HPDE6-E6E7 (cell line): ENCODE data around the gene CDKAL1.

Experiments used
- DNase-seq: peaks from one replicate; pipeline ENCODE4 v3.0.0; 2011; ENCODE audit warnings: missing footprints; ENCODE audit errors: extremely low spot score

The CDKAL1 gene

DNA sequence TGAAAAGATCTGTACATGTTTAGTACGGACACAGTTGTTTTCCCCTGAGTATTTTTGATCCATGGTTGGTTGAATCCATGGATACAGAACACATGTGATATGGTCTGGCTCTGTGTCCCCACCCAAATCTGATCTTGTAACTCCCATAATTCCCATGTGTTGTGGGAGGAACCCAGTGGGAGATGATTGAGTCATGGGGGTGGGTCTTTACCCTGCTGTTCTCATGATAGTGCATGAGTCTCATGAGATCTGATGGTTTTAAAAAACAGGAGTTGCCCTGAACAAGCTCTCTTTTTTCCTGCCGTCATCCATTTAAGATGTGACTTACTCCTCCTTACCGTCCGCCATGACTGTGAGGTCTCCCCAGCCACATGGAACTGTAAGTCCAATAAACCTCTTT, 139.2 kb downstream of the CDKAL1 start:
- no peak for DNase-seq

DNA sequence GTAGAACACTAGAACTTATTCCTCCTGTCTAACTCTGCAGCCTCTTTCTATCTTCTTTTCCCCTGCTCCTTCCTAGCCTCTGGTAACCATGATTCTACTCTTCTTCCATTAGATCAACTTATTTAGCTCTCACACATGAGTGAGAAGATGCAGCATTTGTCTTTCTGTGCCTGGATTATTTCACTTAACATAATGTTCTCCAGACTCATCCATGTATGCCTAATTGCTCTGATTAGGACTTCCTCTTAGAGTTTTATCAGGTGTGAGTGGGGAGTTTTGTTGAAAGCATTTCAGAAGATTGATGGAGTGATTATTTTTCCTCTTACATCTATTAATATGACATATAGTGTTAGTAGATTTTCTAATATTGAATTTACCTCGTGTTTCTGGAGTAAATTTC, 140.4 kb downstream of the CDKAL1 start:
- no peak for DNase-seq

DNA sequence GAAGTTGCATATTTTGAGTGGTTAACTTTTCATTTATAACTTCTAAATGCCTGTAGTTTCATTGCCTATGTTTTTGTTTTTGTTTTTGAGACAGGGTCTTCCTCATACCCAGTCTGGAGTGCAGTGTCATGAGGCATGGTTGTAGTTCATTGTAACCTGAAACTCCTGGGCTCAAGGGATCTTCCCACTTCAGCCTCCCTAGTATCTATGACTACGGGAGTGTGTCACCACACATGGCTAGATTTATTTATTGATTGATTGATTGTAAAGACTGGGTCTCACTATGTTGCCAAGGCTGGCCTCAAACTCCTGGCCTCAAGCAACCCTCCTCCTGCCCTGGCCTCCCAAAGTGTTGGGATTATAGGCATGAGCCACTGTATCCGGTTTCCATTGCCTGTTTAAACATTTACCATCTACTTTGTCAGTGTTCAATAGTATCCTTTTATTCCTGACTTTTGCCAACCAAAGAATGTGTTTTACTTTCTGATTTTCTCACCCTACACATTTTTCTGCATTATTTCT, 144.6 kb downstream of the CDKAL1 start:
- no peak for DNase-seq

DNA sequence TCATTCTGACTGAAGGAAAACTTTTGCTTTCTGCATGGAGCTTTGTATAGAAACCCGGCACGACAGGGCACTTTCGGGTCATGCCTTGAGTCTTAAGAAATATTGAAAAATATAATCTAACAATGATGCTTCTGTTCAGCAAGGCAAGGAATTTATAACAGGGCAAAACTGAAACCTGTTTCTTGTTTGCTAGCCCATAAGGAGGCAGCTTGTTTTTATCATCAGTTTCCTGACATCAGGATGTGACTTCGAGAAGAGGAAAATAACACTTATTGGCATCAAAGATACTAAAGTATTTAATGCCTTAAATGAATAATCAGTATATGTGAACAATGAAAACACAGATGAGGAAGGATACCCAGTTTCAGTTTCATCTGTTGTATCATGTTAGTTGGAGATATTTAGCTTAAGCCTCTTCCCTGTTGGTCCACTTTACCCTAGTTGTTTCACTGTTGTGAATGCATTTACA, 146.5 kb downstream of the CDKAL1 start:
- no peak for DNase-seq

DNA sequence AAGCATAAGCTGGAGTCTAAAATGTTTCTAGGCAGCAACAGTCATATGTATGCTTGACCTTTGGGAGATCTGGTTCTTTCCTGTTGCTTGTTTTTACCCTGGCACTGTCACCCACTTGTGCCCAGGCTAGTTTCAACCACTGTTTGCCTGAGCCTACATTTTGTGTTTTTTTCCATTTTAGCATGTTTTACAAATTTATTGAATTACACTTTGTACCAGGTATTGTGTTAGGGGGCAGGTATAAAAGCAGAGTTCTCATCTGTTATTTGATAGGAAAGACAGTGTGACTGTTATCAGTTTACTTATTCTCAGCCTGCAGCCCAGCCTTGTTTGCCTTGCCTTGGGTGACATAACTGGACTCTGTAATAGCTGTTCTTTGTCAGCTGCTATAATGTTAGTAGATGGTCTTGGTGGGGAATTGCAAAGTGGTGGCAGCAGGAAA, 147.0 kb downstream of the CDKAL1 start:
- DNase-seq = no peak

DNA sequence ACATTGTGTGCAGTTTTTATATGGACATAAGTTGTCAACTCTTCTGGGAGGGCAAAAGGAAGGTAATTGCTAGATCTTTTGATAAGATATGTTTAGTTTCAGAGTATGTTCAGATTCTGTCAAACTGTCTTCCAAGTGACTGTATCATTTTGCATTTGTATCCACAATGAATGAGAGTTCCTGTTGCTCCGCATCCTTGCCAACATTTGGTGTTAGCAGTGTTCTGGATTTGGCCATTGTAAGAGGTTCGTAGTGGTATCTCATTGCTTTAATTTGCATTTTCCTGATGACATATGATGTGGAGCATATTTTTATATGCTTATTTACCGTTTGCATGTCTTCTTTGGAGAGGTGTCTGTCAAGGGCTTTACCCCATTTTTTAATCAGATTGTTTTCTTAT, 150.2 kb downstream of the CDKAL1 start:
- DNase-seq = no peak

DNA sequence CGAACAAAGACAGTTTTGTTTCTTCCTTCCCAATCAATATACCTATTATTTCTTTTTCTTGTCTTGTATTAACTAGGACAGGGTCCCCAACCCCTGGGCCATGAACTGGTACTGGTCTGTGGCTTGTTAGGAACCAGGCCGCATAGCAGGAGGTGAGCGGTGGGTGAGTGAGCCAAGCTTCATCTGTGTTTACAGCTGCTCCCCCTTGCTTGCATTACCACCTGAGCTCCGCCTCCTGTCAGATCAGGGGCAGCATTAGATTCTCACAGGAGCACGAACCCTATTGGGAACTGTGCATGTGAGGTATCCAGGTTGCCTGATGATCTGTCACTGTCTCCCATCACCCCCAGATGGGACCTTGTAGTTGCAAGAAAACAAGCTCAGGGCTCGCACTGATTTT, 151.9 kb downstream of the CDKAL1 start:
- DNase-seq = no peak

DNA sequence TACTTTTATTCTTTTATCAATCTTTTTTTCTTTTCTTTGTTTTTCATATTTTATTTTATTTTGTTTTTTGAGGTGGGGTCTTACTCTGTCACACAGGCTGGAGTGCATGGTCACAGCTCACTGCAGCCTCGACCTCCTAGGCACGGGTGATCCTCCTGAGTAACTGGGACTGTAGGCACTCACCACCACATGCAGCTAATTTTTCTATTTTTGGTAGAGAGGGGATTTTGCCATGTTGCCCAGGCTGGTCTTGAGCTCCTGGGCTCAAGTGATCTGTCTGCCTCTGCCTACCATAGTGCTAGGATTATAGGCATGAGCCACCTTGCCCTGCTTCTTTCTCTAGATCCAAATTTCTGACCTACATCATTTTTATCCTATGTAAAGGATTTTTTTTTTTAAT, 153.2 kb downstream of the CDKAL1 start:
- no peak for DNase-seq

DNA sequence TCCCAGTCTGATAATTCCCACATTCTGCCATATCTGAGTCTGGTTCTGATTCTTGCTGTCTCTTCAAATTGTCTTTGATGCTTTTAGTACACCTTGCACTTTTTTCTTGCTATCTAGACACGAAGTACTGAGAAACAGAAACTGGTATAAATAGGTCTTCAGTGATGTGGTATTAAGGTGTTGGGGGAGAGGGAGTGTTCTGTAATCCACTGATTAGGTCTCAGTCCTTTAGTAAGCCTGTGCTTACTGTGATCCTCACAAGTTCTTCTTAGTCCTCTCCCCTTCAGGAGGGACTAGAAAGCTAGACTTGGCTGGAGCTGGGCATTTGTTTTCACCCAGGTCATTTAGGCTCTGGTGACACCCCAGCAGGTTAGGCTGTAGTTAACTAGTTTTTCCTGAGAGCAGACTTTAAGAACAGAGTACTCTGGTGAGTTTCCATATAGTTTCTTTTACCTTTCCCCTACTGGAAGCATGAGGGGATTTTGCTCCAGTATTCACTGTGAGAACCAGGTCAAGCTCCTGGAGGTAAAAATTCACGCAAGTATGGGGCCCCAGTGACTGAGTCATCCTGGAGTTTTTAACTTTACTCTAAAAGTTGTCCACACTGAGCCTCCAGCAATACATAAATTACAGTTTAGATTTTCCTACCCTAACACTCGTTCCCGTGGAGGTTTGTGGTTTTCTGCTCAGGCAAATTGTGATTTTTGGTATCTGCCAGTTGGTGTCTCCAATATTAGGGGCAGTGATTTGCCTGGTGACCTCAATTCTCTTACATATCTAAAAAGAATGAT, 154.6 kb downstream of the CDKAL1 start:
- DNase-seq = no peak

DNA sequence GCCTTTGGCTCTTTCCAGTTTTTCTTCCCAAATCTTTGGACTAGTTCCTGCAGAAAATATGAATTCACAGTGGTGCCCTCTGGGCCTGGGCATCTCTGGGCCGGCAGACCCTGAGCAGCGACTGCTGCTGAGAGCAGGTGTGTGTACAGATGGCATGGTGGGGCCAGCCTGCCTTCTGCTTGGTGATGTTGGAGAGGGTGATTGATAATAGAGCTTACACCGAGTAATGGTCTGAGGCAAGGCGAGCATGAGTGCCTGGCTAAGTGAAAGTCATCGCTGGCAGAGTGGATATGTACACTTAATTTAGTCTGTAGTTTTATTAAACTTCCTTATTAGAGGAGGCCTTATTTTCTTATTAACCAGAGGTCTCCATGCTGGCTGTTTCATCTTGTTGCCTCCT, 156.9 kb downstream of the CDKAL1 start:
- no peak for DNase-seq

DNA sequence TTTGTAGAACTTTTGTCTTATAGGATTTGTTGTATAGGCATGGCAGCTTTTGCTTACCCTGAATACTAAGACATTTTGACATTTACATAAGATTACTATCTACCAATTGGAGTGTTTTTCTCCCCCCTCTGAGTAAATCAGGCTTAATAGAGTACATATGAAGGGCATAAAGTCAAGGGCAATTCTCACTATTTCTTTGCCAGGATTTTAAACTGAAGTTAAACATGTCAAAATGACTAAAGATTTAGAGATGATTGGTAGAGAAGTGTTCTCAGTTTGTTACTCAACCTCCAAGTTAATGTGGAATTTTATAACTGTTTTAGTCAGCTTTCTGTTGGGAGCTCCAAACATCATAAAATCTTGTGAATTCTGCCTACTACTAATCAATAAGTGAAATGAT, 157.8 kb downstream of the CDKAL1 start:
- no peak for DNase-seq

DNA sequence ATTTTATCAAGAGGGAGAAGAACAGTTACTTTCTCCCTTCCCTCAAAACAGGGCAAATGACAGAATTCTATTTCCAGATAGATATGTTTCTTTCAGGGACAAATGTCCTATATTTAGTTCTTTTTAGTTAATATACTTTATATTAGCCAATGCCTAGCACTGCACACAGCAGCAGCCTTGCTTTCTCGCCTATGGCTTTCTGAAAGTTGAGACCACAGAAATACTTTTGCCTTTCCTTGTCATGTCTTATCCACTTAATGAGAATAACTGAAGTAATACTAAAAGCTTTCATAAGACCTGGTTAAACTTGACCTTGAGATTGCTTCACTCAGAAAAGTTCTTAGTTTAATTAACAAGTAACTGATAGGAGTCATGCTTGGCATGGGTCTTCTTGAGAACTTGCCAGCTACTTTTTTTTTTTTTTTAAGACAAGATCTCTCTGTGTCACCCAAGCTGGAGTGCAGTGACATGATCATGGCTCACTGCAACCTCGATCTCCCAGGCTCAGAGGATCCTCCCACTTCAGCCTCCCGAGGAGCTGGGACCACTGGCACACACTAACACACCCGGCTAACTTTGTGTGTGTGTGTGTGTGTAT, 159.3 kb downstream of the CDKAL1 start:
- DNase-seq = no peak

DNA sequence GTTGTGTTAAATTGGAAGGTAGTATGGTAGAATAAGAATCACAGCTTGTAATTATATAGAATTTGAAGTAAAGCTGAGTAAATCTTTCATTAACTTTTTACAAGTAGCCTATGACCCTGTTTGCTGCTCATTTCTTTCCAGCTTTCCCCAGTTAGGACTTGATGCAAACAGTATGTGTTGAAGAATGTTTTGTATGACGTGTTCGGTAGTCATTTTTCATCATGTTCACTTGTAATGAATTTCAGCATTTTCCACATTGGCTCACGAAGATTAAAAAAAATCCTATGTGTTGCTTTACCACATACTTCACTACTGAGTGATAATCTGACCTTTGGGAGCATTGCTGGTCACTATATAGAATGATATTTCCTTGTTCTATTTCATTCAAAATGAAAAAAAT, 162.4 kb downstream of the CDKAL1 start:
- DNase-seq = no peak

DNA sequence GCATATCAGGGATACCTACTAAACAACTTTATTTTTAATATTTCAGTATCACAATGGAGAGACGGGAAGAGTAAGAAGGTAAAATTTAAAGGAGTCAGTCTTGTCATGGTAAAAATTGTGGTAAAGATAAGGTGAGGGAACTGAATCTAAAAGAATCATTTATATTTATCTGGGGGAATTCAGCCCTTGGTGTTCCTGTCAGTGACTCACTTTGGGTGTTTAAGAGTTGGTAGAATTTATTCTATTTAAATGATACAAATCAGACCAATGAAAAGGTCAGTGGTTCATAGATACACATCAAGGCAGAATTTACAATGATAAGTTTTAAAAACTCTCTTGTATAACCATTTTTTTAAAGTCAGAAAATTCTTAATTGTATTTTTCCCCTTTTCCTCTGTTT, 164.4 kb downstream of the CDKAL1 start:
- DNase-seq = no peak

DNA sequence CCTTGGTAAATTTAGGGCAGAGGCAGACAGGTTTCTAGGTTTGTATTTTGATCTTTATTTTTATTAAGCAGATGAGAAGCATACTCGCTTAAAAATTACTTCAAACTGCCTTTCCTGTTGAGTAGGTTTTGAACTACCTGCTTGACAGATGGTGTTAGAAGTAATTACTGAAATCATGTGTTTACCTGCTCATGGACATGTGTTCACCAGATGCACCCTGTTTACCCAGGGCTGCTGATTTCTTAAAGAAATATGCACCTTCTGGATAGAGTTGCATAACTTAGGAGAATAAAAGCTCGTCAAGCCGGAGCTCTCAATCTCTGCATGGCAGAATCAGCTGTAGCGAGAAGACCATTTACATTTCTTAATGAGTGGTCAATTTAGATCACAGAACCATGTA, 165.1 kb downstream of the CDKAL1 start:
- DNase-seq = peak; percentile 31

DNA sequence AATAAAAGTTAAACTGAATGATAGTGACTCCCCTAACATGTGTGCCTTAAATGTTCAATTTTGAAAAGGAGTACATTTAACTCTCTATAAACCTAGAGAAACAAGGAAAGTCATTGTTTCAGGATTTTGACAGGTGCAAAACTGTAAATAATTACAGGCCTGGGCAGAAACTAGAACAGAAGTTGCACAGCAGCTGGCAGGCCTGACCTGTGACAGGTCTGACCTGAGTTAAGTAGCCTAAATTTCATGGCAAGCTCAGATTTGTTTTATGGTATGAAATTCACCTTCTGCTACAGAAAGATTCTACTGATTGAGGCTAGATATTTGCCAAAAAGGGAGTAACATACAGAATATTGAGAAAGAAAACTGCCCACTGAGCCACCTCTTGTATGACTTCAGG, 166.1 kb downstream of the CDKAL1 start:
- no peak for DNase-seq

DNA sequence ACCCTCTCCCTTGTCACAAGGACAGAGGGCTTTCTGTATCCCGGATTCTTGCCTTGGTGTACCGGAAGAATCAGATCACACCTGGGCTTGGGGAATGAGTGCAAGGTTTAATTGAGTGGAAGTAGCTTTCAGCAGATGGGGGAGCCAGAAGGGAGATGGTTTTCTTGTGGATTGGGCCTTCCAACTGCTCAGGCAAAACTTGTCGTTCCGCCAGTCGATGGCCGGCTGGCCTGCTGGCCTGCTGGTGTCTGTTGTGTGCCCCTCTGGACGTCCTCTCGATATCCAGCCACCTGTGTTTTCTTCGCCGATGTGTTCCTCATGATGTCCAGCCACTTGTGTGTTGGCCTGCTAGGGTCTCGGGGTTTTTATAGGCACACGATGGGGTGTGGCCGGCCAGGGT, 168.1 kb downstream of the CDKAL1 start:
- no peak for DNase-seq

DNA sequence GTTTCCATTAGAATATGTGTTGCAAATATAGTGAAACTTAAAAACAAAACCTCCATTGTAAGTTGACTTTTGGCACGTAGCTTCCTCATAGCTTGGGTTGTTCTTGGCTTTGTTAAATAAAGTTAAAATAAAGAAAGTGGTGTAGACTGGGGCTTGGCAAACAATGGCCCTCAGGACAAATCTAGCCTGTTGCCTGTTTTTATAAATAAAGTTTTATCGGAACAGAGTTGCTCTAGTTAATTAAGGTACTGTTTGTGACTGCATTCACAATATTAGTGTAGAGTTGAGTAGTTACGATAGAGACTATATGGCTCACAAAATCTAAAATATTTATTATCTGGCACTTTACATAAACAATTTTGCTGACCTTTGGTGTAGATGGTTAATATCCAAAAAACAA, 168.8 kb downstream of the CDKAL1 start:
- DNase-seq = no peak

DNA sequence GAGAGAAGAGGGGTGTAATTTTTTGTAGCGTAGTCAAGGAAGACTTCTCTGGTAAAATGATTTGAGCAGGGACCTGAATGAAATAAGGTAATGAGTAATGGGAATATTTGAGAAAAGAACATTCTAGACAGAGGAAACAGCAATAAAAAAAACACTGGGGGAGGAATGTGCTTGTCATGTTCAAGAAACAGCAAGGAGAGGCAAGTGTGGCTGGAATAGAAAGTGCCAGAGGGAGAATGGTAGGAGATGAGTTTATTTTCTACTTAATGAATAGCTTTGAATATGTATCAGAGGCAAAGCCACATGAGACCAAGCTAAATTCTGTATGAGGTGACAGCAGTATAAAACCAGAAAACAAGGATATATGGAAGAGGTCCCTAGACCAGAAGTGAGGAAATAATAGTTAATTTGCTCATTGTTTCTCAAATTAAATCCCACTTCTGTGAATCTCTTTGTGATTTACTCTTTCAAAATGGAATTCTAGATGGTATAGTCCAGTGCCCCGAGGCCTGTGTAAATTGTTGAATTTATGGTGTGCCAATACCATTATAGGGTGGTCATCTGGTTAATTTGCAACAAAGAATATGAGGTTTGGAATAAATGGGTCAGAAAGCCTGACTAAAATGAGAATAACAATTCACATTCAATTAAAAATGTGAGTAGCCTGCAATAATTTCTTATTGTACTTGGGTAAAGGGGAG, 170.2 kb downstream of the CDKAL1 start:
- no peak for DNase-seq

DNA sequence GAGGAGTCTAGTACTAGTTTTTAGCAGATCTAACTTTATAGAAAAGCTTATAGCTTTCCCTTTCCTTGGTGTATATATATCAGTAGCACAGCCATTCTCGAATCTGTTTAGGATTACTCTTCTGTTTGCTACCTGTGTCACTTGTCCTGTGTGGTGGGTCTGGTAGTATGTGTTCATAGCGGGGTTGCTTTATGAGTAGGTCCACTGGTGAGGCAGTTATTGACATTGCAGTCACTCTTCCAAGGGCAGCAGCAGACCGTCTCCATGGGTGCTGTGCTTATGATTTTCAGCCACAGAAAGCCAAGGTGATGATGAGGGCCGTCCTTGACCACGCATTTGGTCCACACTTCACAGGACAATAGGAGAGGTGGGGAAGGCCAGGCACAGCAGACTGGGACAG, 171.5 kb downstream of the CDKAL1 start:
- no peak for DNase-seq

DNA sequence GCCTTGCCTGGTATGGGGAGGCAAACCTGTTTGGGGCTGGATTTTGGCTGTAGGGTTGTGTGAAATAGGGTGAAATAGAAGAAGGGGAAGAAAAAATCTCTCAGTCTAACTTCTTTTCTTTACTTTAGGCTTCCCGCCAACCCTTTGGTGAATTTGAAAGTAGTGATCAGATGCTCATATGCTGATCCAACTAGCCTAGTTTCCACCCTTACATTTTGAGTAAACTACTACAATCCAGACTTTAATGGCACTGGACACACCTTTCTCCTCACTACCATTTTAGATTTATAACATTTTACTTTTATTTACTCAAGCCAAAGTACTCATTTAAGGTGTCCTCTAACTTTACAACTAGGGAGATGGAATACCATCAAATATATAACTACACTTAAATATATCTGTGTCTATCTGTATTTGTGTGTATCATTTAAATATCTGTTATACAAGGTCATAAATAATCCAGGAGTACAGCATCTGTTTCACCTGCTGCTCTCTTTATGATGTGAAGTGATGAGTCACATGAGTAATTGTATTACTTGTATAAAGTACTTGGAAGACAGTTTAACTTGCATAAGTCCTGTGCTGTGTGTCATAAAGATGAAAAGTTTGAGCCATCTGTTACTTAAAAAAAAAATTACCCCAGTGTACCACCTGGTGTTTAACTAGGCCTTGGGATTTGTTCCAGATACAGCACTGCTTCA, 172.1 kb downstream of the CDKAL1 start:
- DNase-seq = no peak

DNA sequence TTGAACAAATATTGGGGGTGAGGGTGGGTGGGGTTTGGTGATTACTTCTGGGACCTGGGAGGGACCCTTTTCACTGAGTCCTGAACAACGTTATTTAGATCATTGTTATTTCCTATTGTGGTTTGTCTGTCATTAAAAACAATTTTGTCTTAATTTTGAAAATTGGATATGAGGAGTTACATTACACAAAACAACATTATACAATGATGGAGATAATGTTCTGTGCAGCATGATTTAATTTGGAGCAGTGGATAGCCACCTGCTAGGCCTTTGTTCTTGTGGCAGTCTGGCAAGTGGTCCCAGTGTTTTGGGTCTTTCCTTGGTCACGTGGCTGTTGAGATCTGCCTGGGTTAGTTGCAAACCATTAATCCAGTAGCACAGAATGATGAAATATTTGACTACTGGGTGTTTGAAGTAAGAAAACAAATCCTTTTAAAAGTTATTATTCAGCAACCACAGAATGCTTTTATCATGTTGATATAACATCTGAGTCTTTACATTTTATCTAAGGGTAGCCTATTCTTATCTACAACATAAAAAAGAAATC, 172.8 kb downstream of the CDKAL1 start:
- DNase-seq = no peak
